Astrocyte (in vitro differentiated cells and primary cell): ENCODE measurements around the gene PEA15.

ENCODE experiments used
- EZH2 ChIP-seq: IDR thresholded peaks from 2 replicates; pipeline ENCODE4 v1.6.1; 2012; ENCODE audit warnings: mild to moderate bottlenecking, low read length, inconsistent platforms; ENCODE audit not compliant: insufficient read depth
- TF ChIP-seq, protein P1 (sequence below): IDR thresholded peaks from 2 replicates; pipeline ENCODE4 v1.5.1; 2011; ENCODE audit warnings: low read depth, mild to moderate bottlenecking, inconsistent platforms, low read length, moderate library complexity; ENCODE audit not compliant: insufficient read depth

DNA sequence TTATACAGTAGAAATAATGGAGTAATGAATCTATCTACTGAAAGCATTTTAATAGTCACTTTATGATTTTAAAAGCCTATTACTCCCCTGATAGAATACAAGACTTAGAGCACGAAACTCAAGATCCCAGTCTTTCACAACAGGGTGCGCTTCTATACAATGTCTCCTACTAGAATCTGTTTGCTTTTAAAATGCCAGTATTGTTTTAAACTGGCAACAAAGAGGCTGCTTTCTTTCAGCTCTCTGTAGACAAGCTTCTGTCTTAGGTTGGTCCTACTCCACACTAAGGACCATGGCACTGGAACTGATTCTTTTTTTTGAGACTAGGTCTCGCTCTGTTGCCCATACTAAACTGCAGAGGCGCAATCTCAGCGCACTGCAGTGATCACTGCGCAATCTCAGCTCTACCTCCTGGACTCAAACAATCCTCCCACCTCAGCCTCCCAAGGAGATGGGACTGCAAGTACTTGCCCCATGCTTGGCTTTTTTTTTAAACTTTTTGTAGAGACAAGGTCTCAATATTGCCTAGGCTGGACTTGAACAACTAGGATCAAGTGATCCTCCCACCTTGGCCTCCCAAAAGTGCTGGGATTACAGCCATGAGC, 52.3 kb downstream of the PEA15 start:
- TF ChIP-seq, protein P1, sequence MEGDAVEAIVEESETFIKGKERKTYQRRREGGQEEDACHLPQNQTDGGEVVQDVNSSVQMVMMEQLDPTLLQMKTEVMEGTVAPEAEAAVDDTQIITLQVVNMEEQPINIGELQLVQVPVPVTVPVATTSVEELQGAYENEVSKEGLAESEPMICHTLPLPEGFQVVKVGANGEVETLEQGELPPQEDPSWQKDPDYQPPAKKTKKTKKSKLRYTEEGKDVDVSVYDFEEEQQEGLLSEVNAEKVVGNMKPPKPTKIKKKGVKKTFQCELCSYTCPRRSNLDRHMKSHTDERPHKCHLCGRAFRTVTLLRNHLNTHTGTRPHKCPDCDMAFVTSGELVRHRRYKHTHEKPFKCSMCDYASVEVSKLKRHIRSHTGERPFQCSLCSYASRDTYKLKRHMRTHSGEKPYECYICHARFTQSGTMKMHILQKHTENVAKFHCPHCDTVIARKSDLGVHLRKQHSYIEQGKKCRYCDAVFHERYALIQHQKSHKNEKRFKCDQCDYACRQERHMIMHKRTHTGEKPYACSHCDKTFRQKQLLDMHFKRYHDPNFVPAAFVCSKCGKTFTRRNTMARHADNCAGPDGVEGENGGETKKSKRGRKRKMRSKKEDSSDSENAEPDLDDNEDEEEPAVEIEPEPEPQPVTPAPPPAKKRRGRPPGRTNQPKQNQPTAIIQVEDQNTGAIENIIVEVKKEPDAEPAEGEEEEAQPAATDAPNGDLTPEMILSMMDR = no peak
- no peak for TF ChIP-seq EZH2
